Measurements from ENCODE around the gene EDA. TPM values are rescaled to one million over a fixed set of nuclear protein-coding genes. Genes with fewer than 3 reads are reported as not detected.

Gene EDA
- total RNA-seq, 1 donor = 0.09 TPM

GRCh38 chrX:70009970-70010369 lies 394.1 kb downstream of the EDA start:
- H3K4me3 ChIP-seq (ENCODE audit: low read depth, low read length) = no peak overlapping the region
- TF ChIP-seq, protein P1, sequence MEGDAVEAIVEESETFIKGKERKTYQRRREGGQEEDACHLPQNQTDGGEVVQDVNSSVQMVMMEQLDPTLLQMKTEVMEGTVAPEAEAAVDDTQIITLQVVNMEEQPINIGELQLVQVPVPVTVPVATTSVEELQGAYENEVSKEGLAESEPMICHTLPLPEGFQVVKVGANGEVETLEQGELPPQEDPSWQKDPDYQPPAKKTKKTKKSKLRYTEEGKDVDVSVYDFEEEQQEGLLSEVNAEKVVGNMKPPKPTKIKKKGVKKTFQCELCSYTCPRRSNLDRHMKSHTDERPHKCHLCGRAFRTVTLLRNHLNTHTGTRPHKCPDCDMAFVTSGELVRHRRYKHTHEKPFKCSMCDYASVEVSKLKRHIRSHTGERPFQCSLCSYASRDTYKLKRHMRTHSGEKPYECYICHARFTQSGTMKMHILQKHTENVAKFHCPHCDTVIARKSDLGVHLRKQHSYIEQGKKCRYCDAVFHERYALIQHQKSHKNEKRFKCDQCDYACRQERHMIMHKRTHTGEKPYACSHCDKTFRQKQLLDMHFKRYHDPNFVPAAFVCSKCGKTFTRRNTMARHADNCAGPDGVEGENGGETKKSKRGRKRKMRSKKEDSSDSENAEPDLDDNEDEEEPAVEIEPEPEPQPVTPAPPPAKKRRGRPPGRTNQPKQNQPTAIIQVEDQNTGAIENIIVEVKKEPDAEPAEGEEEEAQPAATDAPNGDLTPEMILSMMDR (IDR thresholded peaks at IDR 0.05; ENCODE audit: insufficient read depth, low read length) = no peak
- DNase-seq (ENCODE audit: low read depth) = no peak

DNA sequence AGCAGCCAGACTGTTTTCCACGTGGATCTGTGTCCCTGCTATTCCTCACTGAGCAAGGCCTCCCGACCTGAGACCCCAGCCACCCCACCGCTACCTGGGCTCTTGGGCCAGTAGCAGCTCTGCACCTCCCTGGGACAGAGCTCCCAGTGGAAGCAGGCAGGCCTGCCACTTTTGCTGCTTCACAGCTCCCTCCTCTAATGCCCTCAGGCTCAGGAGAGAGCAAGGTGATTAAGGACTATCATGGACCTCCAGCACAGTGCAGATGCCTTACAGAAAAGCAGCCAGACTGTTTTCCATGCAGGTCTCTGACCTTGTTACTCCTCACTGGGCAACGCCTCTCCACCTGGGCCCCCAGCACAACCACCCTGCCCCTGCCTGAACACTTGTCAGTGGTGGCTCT lies 396.8 kb downstream of the EDA start:
- TF ChIP-seq, protein P1 (IDR thresholded peaks at IDR 0.05; ENCODE audit: insufficient read depth, low read length) = no peak
- no peak for DNase-seq (ENCODE audit: low read depth)
- H3K4me3 ChIP-seq (ENCODE audit: low read depth, low read length) = no peak overlapping the region

GRCh38 chrX:70013466-70014381 lies 397.8 kb downstream of the EDA start:
- H3K4me3 ChIP-seq (ENCODE audit: low read depth, low read length) = no peak overlapping the region
- TF ChIP-seq, protein P1 (IDR thresholded peaks at IDR 0.05; ENCODE audit: insufficient read depth, low read length) = no peak
- DNase-seq (ENCODE audit: low read depth) = peak; percentile 45

GRCh38 chrX:70016513-70016912 lies 400.6 kb downstream of the EDA start:
- TF ChIP-seq, protein P1 (IDR thresholded peaks at IDR 0.05; ENCODE audit: insufficient read depth, low read length) = no peak
- DNase-seq (ENCODE audit: low read depth) = no peak
- H3K4me3 ChIP-seq (ENCODE audit: low read depth, low read length) = no peak overlapping the region

DNA sequence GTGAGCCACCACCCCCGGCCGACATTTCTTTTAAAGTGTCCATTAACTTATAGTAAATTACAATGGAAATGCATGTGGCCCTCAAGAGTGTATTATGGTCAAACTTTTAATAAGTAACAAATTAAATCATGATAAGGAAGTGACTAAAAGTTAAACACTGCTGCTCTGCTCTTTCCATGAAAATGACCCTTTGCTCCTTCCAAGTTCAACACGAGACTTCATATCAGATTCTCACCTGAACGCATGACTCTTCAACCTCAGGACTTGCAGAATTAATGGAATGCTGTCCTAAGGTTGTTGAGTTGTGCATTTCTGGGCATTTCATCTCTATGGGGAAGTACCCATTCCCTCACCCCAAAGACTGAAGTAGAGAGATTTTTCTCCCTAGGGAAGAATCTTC lies 406.7 kb downstream of the EDA start:
- no peak for DNase-seq (ENCODE audit: low read depth)
- TF ChIP-seq, protein P1 (IDR thresholded peaks at IDR 0.05; ENCODE audit: insufficient read depth, low read length) = no peak

DNA sequence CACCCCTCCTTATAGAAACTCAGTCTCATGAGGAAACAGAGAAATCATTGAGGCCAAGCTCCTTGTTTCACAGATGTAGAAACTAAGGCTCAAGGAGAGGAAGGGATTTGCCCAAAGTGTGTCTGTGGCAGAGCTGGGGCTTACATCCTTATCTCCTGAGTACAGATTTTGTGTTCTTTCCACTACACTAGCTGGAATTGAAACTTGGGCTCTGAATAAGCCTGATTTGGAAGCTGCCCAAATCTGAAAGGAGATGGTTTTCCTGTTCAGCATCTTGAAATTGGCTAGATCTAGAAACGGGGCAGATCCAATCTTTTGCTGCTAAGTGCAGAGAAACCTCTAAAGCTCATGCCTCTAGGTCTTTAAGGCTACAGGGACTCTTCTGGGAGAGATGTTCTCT lies 409.6 kb downstream of the EDA start:
- peak; percentile 71 for DNase-seq (ENCODE audit: low read depth)
- no peak overlapping the region for H3K4me3 ChIP-seq (ENCODE audit: low read depth, low read length)

More for the DNA sequence above, 406.7 kb downstream of the EDA start:
- no peak overlapping the region for H3K4me3 ChIP-seq (ENCODE audit: low read depth, low read length)

More for the DNA sequence above, 409.6 kb downstream of the EDA start:
- TF ChIP-seq, protein P1 (IDR thresholded peaks at IDR 0.05; ENCODE audit: insufficient read depth, low read length) = no peak
